GM21528 (cell line): ENCODE data around the gene ADAMTS13.

ENCODE experiments used
- ATAC-seq: cut with Tn5 transposase; IDR thresholded peaks from one replicate; pipeline ENCODE4 v1.9.1; 2021; ENCODE audit warnings: mild to moderate bottlenecking, moderate library complexity; ENCODE audit not compliant: unreplicated experiment, low FRiP score

The ADAMTS13 gene

DNA sequence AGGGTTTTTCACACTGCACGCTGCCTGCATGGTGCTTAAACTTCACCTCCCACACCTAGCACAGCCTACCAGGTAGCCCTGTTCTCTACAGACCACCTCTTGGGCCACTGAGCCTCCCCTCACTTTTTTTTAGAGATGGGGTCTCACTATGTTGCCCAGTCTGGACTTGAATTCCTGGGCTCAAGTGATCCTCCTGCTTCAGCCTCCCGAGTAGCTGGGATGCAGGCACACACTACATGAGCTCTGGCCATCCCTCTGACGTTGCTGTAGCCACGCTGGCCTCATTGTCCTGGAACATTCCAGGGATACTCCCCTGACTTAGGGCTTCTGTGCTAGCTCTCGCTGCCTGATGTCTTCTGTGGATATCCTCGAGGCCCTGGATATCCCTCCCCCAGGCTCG is 30.4 kb downstream of the ADAMTS13 start:
- no peak for ATAC-seq

DNA sequence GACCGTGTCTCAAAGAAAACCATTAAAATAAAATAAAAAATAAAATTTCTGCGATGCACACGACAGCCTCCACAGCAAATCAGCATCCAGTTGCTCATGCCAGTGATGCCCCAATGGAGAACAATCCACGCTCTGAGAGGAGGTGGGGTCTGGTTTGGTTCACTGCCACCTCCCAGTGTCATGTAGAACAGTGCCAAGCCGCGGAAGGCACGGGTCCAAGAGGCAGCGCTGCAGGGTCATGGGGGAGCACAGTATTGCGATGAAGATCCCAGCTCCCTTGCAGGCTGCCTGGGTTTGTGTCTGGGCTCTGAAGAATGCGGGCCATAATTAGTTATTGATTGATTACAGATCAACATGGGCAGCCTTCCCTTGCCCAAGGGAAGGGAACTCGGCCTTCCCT is 31.5 kb downstream of the ADAMTS13 start:
- ATAC-seq = no peak

DNA sequence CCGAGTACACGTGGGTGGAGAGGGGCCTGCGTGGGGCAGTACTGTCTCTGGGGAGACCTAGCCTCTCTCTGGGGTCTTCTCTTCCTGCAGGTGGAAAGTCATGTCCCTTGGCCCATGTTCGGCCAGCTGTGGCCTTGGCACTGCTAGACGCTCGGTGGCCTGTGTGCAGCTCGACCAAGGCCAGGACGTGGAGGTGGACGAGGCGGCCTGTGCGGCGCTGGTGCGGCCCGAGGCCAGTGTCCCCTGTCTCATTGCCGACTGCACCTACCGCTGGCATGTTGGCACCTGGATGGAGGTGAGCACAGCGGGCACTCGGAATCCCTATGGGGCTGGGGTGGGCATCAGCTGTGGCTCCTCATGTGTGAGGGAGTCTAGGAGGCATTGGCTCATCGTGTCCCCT is 32.2 kb downstream of the ADAMTS13 start:
- ATAC-seq = no peak

DNA sequence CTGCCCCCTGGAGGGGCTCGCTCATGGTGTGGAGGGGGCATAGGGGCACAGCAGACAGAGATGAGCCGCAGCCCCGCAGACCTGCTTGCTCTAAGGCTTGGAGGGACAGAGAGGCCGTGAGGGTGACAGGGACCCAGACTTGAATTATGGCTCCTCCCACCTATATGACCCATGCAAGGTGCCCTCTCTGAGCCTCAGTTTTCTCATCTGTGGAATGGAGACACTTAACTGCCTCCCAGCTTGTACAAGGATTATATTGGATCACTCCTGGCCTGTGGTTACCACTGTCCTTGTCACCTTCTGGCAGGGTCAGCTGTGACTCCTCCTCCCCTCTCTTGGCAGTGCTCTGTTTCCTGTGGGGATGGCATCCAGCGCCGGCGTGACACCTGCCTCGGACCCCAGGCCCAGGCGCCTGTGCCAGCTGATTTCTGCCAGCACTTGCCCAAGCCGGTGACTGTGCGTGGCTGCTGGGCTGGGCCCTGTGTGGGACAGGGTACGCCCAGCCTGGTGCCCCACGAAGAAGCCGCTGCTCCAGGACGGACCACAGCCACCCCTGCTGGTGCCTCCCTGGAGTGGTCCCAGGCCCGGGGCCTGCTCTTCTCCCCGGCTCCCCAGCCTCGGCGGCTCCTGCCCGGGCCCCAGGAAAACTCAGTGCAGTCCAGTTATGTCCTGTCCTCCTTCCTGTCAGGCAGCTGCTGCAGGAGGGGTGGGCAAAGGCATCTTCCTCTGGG is 32.9 kb downstream of the ADAMTS13 start:
- no peak for ATAC-seq

DNA sequence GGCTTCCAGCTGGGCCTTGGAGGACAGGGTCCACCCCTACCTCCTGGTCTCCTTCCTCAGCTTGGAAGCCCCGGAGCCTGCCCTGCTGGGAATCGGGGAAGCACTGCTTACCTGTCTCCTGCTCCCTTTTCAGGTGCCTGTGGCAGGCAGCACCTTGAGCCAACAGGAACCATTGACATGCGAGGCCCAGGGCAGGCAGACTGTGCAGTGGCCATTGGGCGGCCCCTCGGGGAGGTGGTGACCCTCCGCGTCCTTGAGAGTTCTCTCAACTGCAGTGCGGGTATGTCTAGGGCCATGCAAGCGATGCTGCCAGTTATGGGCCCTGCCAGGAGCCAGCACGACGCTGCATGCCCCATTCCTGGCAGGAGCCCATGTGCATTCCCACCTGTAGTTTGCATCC is 33.8 kb downstream of the ADAMTS13 start:
- ATAC-seq = no peak

DNA sequence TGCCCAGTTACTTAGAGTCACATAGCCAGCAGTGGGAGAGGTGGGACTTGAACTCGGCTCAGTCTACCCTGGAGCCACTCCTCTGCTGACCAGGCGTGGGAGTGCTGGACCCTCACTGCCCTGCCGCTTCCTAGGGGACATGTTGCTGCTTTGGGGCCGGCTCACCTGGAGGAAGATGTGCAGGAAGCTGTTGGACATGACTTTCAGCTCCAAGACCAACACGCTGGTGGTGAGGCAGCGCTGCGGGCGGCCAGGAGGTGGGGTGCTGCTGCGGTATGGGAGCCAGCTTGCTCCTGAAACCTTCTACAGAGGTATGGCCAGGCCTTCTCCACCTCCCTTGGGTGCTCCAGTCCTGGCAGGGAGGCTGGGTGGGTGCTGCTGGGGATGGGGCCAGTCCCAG is 34.2 kb downstream of the ADAMTS13 start:
- ATAC-seq = no peak

DNA sequence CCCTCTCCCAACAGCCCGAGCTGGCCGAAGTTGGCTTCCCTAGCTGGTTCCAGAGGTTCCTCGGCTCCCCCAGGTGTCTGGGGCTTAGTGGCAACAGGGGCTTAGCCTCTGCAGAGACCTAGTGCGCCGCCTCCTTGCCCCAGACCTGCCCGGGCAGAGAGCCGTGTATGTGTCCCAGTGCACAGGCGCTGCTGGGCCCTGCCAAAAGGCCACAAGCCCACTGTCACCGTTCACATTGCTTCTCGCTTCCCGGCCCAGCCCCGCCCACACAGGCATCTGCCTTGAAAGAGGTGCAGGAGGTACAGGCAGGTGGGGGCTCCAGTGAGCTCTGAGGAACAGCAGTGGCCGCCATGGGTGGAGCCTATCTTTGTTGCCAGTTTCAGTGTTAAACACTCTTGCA is 35.1 kb downstream of the ADAMTS13 start:
- no peak for ATAC-seq

DNA sequence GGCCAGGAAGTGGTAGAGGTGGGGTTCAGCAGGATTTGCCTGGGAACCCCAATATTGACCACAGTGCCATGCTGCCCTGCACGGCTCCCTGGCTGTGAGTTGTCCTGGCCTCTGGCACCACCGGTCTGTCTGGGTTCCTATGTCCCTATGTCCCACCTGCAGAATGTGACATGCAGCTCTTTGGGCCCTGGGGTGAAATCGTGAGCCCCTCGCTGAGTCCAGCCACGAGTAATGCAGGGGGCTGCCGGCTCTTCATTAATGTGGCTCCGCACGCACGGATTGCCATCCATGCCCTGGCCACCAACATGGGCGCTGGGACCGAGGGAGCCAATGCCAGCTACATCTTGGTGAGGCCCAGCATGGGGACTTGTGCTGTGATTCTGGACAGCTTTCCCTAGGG is 35.6 kb downstream of the ADAMTS13 start:
- ATAC-seq = no peak

DNA sequence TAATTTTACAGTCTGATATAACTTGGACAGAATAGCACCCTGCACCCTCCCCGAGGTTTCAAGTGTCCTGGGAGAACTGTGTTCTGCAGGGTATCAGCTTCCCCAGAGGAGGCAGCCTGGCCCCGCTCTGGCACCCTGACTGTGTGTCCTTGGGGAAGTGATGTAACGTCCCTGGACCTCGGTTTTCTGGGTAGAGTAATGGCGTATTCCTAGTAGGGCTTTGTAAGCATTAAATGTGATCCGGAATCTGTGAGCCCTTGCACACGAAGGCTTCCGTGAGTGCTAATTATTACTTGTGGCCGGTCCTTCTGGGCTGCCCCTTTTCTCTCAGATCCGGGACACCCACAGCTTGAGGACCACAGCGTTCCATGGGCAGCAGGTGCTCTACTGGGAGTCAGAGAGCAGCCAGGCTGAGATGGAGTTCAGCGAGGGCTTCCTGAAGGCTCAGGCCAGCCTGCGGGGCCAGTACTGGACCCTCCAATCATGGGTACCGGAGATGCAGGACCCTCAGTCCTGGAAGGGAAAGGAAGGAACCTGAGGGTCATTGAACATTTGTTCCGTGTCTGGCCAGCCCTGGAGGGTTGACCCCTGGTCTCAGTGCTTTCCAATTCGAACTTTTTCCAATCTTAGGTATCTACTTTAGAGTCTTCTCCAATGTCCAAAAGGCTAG is 36.6 kb downstream of the ADAMTS13 start:
- ATAC-seq = no peak

DNA sequence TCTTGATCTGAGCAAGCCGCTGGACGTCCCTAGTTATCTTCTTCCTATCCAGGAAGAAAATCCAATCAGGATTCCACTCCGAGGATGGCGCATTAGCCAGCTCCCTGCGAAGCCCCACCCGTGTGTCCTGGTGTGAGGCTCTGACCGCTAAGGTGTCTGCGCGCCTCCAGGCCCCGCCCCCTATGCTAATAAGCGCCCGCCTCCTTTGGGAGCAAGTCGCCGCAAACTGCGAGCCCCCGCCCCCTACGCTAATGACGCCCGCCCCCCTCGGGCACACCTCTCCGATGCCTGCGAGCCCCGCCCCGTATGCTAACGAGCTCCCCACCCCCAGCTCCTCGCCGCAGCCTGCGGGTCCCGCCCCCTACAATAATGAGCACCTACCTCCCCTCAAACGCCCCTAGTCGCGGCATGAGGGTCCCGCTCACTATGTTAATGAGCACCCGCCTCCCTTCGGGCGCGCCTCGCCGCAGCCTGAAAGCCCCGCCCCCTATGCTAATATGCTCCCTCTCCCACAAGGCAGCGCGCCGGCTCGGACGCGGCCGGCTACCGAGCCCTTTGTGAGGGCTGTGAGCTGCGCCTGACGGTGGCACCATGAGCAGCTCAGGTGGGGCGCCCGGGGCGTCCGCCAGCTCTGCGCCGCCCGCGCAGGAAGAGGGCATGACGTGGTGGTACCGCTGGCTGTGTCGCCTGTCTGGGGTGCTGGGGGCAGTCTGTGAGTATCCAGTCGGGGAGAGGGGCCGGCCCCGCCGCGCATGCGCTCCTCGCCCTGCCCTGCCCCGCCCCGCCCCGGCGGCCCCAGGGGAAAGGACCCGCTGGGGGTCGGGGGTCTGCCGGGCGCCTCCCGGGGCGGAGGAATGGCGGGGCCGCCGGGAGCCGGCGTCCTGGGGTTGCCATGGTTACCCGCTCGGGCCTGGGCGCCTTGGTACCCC is 37.6 kb downstream of the ADAMTS13 start, which contains the start of gene CACFD1:
Gene CACFD1 (plus strand): TSS at position 503 of the 929 bp plus-strand sequence. CDS start 89 bp downstream, at position 592.
- peak; percentile 74 for ATAC-seq

DNA sequence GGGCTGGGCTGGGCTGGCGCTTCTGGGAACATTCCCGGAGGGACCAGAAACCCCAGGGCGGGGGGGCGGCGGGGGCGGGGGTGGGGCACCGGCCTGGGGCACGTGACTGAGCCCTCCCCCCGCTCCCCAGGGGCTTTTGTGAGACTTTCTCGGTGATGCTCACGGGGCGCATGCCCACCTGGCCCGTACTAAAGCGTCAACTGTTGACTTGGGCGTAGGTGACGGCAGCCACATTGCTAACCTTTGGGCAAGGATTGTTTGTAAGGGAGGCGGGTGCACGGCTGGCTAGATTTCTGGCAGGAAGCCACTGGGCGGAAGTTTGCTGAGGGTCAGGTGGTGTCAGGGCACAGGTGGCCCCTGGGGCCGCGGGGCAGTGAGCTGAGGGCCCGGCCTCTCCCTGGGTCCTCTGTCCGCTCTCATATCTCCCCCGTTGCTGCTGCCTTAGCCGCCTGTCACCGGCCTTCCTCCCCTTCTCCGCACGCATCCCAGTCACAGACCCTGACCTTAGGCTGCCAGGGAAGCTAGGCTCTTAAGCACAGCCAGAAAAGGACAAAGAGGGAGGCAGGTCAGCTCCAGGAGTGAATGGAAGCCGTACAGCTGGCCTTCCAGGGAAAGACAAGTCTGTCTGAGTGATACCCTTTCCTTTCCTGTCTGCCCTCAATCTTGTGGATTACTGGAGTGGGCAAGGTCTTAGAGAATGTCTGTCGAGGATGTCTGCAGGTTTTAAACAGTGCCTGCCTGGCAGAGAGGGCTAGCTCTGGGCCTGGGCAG is 38.4 kb downstream of the ADAMTS13 start:
- ATAC-seq = peak; percentile 33

DNA sequence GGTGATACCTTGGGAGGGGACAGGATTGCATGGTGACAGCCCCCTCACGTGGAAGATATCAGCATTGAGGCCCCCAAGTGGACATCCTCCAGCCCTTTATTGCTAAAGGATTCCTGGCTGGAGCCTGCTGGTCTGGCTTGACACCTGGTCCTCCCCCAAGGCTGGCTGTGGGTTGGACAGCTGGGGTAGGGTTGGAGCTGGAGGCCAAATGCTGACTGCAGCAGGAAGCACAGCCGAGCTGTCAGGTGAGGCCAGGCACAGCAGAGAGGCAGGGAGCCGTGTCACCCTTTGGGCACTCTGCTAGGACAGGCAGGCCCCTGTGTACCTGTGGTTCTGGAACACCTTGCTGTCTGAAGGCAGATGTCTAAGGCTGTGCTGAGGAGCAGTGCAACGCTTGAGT is 39.8 kb downstream of the ADAMTS13 start:
- no peak for ATAC-seq

DNA sequence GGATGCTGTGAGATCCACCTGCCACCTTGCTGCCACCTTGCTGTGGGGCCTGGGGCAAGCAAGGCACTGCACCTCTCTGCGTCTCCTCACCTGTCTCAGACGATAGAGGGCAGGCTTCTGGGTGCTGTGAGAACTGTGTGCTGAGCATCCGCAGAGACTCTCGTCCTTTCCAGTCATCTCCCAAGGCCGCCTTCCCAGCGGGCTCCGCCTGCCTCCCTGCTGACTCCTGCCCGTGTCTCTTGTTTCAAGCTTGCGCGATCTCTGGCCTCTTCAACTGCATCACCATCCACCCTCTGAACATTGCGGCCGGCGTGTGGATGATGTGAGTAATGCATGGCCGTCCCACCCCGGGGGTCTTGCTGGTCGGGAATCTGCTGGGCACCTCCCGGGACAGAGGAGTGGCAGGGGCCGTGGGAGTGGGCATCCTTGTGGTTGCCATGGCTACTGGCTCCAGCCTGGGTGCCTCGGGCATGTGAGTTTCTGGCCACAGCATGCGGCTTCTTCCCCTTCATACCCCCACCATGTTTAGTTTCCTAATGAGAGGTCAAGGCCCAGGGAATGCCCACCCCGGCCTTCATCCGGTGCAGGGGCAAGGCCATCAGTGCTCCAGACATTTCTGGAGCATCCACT is 41.2 kb downstream of the ADAMTS13 start:
- ATAC-seq = no peak

DNA sequence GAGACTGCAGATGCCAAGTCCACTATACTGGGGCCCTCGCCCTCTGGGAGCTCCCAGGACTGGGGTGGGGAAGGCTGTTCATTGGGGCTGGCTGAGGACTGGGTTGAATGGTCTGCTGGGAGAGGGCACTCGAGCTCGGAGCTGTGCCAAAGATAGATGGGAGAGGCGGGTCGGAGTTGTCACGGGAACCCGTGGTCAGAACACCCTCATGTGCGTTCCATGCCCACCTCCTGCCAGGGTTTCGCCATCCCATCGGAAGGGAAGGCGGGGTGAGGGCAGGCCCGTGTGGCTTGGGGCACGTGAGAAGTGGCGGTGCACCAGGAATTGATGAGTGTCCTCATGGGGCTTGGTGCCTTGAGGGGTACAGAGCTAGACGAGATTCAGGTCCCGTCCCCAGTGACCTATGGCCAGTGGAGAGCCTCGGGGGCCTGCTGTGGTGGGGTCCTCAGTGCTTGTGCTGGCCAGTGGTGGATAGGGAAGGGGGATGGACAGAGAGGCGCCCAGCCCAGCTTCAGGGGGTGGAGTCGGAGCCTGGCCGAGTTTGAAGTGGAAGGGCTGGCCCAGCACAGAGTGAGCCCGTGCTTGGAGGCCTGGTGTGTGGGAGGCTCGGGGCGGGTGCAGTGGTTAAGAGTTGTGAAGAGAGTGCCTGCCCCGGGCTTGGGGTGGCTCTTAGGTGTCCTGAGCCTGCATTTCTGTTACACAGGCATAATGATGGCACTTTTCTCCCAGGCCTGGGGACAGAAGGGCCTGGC is 41.9 kb downstream of the ADAMTS13 start:
- ATAC-seq = no peak

DNA sequence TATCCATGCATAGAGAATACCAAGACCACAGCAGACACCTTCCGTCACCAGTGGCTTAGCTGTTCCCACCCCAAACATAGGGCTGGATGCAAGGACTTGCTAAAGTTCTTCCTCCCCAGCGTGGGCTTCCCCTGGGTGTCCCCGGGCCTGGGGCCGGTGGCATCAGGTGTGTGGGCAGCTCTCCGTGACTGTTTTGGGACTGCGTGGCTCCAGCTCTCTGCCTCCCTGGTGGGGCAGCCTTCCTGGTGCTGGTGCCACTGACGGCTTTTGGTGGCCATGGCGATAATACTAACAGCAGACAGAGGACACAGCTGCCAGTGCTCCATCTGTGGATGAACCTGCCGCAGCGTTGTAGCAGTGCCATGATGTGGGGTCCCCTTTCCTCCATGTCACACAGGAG is 42.5 kb downstream of the ADAMTS13 start:
- no peak for ATAC-seq

DNA sequence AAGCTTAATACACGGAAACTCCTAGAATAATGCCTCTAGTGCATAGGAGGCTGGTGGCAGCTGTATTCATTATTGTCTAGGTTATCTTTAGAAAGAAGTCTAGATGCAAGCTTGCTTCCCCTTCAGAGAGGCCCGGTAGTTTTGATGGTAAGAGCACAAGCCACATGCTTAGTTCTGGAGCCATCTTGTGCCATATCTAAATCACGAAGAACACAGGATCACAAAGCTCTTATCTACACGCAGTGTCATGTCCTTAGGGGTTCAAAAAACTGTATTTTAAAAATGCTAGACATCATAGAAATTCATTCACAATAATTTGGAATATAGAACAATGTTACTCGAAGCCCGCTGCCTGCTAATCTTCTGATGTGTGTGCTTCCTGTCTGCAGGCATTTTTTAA is 43.8 kb downstream of the ADAMTS13 start:
- no peak for ATAC-seq

DNA sequence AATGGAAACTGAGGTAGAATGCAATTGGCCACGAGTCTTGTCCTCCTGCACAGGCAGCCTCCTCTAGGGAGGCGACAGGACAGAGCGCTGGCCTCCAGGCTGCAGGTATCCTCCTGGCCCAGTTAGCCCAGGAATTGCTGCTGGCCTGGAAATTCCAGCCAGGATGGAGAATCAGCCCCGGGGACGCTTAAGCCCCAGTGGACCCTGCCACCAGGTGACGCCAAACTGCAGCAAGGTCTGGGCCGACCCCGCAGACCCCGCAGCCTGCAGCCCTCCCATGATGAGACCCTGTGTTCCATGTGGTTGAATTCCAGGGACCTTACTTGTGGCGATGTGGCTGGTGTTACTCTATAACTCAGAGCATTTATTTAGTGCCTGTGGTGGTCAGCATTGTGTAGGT is 44.9 kb downstream of the ADAMTS13 start:
- no peak for ATAC-seq

DNA sequence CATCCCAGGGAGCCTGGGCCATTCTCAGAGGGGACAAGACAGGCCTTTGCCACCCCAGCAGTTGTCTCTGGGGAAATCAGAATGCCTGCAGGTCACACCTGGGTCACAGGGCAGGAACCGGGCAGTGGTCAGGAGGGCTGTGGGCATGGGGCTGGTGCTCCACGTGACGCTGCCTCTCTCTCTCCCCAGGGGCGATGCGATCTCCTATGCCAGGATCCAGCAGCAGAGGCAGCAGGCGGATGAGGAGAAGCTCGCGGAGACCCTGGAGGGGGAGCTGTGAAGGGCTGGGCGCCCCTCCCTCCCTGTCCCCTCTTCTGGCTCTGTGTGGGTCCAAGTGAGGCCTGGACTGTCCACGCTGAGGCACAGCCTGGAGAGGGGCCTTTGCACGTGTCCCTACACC is 46.2 kb downstream of the ADAMTS13 start:
- ATAC-seq = no peak

DNA sequence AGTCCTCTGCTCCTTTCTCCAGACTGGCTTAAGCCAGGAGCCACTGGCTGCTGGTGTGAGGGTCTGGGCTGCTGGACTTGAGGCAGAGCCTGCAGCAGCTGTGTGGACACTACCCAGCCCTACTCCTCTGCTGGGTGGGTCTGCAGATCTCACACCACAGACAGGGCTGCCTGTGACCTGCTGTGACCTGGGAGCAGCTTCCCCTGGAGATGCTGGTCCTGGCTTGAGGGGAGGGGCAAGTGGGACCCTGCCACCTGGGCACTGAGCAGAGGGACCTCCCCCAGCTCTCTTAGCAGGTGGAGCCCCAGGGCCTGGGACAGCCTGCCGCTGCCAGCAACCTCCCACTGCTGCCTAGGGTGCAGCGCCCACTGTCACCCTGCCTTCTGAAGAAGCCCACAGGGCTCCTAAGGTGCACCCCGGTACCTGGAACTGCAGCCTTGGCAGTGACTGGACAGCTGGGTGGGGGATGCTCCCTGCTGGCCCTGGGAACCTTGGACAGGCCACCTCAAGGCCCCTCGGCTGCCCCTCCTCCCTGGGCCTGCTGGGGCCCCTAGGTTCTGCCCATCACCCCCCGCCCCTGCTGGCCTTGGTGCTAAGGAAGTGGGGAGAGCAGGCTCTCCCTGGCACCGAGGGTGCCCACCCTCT is 46.7 kb downstream of the ADAMTS13 start:
- no peak for ATAC-seq
